ENCODE measurements around the gene MT4.

MT4 gene

DNA sequence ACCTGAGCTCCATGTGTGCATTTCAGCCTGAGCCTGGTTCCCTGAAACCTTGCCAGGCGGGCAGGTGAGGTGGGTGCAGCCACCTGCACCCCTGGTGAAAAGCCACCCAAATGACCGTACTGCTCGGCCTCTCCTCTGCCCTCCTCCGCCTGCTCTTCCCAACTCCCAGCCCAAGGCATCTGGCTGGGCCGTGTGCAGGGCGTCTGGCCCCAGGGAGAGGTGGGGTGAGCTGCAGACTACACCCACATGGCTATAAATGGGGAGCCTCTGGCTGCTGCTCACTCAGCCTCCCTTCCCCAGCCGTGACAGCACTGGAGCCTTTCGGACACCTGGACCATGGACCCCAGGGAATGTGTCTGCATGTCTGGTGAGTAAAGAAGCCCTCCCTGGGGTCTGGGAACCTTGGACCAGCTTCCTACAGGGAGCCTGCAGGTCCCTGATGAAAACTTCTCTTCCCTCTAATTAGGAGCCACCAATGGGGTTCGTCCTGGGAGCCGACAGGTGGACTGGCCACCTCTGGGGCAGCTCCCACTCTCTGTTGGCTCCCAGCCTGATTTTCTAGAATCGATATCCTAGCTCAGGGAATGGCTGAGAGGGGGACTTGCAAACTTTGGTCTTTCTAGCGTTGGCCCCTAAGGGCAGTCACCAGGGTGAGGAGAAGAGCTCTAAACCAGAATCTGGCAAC lies at the start of gene MT4:
TSS of gene MT4 (plus strand) at position 281 of the 685 bp plus-strand sequence. CDS start at position 337, 56 bp downstream.
- DNase-seq (ENCODE audit: low read depth): no peak
- no peak within 1 kb of the TSS for H3K4me3 ChIP-seq (ENCODE audit: control insufficient read depth, low read depth, low read length)
- TF ChIP-seq, protein P1, sequence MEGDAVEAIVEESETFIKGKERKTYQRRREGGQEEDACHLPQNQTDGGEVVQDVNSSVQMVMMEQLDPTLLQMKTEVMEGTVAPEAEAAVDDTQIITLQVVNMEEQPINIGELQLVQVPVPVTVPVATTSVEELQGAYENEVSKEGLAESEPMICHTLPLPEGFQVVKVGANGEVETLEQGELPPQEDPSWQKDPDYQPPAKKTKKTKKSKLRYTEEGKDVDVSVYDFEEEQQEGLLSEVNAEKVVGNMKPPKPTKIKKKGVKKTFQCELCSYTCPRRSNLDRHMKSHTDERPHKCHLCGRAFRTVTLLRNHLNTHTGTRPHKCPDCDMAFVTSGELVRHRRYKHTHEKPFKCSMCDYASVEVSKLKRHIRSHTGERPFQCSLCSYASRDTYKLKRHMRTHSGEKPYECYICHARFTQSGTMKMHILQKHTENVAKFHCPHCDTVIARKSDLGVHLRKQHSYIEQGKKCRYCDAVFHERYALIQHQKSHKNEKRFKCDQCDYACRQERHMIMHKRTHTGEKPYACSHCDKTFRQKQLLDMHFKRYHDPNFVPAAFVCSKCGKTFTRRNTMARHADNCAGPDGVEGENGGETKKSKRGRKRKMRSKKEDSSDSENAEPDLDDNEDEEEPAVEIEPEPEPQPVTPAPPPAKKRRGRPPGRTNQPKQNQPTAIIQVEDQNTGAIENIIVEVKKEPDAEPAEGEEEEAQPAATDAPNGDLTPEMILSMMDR (conservative IDR thresholded peaks at IDR 0.05; ENCODE audit: control insufficient read depth, insufficient read depth, low read depth, low read length): no peak

DNA sequence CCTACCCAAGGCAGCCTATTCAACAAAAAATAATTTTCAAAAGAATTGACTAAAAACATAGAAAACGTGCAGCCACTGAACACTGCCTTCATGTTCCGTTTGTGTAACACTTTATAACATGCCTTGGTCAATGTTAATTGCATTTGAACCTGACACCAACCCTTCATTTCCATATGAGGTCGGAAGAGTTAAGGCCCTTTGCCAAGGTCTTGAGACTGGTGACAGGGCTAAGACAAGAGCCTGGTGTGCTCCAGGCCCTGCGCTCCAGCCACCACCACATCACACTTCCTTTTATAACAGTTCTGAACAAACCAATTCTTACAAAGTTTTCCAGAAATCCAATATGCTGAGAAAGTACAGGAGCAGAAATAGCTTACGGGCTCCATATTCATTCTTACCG lies 49.2 kb upstream of the MT4 start:
- H3K4me3 ChIP-seq (ENCODE audit: control insufficient read depth, low read depth, low read length): no peak overlapping the region
- DNase-seq (ENCODE audit: low read depth): no peak
- TF ChIP-seq, protein P1 (conservative IDR thresholded peaks at IDR 0.05; ENCODE audit: control insufficient read depth, insufficient read depth, low read depth, low read length): no peak

DNA sequence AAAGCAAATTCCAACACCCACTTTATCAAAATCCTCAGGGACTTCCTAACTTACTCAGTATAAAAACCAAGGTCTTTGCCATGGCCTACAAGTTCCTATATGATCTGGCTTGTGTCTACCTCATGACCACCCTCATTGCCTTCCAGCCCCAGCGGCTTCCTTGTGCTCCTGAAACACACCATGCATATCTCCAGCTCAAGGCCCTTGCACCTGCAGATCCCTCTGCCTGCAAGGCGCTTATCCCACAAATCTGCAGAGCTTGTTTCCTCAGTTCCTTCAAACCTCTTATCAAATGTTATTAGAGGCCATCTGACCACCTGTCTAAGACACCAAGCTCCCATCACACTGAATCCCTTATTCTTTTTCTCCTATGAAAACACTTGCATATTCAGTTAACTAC lies 47.7 kb upstream of the MT4 start:
- no peak overlapping the region for H3K4me3 ChIP-seq (ENCODE audit: control insufficient read depth, low read depth, low read length)
- TF ChIP-seq, protein P1 (conservative IDR thresholded peaks at IDR 0.05; ENCODE audit: control insufficient read depth, insufficient read depth, low read depth, low read length): no peak
- DNase-seq (ENCODE audit: low read depth): no peak

DNA sequence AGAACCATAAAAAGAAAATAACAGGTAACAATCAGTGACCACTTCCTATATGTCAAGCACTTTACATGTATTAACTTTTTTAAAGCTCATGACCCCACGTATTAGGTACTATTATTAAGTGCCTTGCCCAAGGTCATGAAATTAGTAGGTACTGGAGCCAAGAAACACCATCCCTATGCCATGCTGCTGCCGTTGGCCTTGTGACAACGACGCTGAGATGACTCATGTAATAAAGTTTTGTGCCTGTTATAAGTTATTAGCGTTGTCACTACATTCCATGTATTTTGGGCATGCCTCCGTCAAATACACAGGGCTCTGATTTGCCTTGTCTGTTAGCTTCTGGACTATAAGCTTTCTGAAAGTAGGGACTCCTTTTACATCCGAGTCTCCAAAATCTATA lies 46.4 kb upstream of the MT4 start:
- H3K4me3 ChIP-seq (ENCODE audit: control insufficient read depth, low read depth, low read length): no peak overlapping the region
- TF ChIP-seq, protein P1 (conservative IDR thresholded peaks at IDR 0.05; ENCODE audit: control insufficient read depth, insufficient read depth, low read depth, low read length): no peak

DNA sequence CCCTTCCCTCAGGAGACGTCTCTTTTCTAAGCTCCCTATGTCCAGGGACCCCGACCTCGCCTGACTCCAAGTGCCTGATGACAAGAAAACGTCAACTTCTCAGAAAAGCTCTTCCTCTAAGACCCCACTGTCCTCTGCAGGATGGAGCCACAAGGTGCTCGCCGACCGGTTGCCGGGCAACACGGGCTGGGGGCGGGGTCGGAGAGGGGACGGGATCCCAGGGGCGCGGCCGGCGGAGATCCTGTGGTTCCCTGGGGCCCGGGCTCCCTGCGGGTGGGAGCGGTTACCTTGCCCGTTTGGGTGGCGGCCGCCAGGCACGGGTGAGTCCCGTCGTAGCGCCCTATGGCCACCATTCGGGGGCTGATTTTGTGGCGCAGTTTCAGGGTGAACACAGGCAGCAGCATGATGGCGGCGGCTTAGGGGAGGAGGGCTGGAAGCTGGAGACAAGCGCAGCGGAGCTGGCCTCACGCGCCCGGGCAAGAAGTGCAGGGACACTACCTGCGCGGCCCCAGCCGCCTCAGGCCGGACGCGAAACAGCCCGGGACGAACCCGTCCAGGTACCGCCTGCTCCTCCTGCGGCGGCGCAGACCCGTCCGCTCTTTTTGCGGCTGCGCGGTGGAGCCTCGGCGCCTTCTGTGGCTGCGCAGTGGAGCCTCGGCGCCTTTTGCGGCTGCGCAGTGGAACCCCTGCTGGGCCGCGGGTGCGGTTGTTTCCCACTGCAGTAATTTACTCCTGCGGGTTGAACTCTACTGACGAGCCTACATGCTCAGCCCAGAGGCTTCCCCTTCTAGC lies 45.2 kb upstream of the MT4 start, which contains the start of gene BBS2:
TSS of gene BBS2 (minus strand) at position 566 of the 792 bp plus-strand sequence. CDS start at position 404, 162 bp downstream.
- TF ChIP-seq, protein P1 (conservative IDR thresholded peaks at IDR 0.05; ENCODE audit: control insufficient read depth, insufficient read depth, low read depth, low read length): no peak
- peak within 1 kb of the TSS; percentile 90 for H3K4me3 ChIP-seq (ENCODE audit: control insufficient read depth, low read depth, low read length)
- peak; percentile 69 for DNase-seq (ENCODE audit: low read depth)

More for the DNA sequence above, 46.4 kb upstream of the MT4 start:
- peak; percentile 19 for DNase-seq (ENCODE audit: low read depth)

DNA sequence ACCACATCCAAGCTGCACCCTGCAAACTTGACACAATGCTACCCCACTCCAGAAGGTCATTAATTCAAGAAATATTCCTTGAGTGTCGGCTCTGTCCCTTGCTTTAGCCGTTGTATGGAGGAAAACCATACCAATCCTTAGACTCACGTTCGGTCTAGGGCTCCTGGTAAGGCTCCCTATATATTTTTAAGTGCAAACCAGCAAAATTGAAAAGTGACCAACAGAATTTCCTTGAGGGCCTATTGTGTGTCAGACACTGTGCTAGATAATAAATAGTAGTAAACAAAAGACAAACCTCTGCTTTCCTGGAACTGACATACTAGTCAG lies 44.7 kb upstream of the MT4 start:
- no peak for DNase-seq (ENCODE audit: low read depth)
- TF ChIP-seq, protein P1 (conservative IDR thresholded peaks at IDR 0.05; ENCODE audit: control insufficient read depth, insufficient read depth, low read depth, low read length): no peak
- H3K4me3 ChIP-seq (ENCODE audit: control insufficient read depth, low read depth, low read length): peak overlapping the region; percentile 90
